CD14-positive monocyte (primary cell): ENCODE data around the gene CTNND2. TPM values are rescaled to one million over a fixed set of nuclear protein-coding genes. Genes with fewer than 3 reads are reported as not detected.

Experiments used
- DNase-seq, 3 donors: peaks; one replicate each; pipeline ENCODE4 v3.0.0-alpha.2; 2011 to 2022
- H2AFZ ChIP-seq: 2 replicates; pipeline ENCODE4 v1.6.0; 2012; ENCODE audit warnings: mild to moderate bottlenecking, low read depth, low read length, inconsistent platforms; ENCODE audit not compliant: insufficient read depth, poor library complexity, severe bottlenecking
- H3K27ac ChIP-seq, 2 donors: 1 replicate in 1 of 2; 2 replicates in 1 of 2; pipeline ENCODE4 v1.5.1; 2012 to 2013; ENCODE audit warnings: low read length in 2 of 2, control low read depth in 1 of 2, inconsistent platforms in 1 of 2, low read depth in 1 of 2, mild to moderate bottlenecking in 1 of 2
- H3K27me3 ChIP-seq, 2 donors: one replicate each; pipeline versions ENCODE4 v1.6.0 to v1.6.1; 2011 to 2013; ENCODE audit warnings: low read length in 2 of 2; ENCODE audit not compliant: control insufficient read depth in 2 of 2, insufficient read depth in 2 of 2
- H3K36me3 ChIP-seq, 2 donors: replicated peaks in 1 of 2; 1 replicate in 1 of 2; 2 replicates in 1 of 2; pipeline versions ENCODE4 v1.5.1 to v1.6.1; 2012 to 2013; ENCODE audit warnings: low read length in 2 of 2, control low read depth in 1 of 2, inconsistent platforms in 1 of 2, mild to moderate bottlenecking in 1 of 2; ENCODE audit not compliant: insufficient read depth in 2 of 2, control insufficient read depth in 1 of 2
- H3K4me1 ChIP-seq, 2 donors: 1 replicate in 1 of 2; 2 replicates in 1 of 2; pipeline versions ENCODE4 v1.5.1 to v1.6.1; 2012 to 2013; ENCODE audit warnings: low read length in 2 of 2, control low read depth in 1 of 2, inconsistent platforms in 1 of 2, mild to moderate bottlenecking in 1 of 2, moderate library complexity in 1 of 2; ENCODE audit not compliant: insufficient read depth in 2 of 2, control insufficient read depth in 1 of 2
- H3K4me2 ChIP-seq: replicated peaks from 2 replicates; pipeline ENCODE3; 2012; ENCODE audit warnings: low read length, moderate library complexity, mild to moderate bottlenecking; ENCODE audit not compliant: poor library complexity, severe bottlenecking; ENCODE audit errors: extremely low read depth
- H3K4me3 ChIP-seq, 3 experiments: fragments of 200-600 bp in 1 of 3; sonication (generic) in 1 of 3; replicated peaks in 1 of 3; 1 replicate in 2 of 3; 2 replicates in 1 of 3; pipeline ENCODE4 v1.5.1; 2011 to 2013; ENCODE audit warnings: low read length in 3 of 3, mild to moderate bottlenecking in 3 of 3, control low read depth in 2 of 3, low read depth in 2 of 3, inconsistent platforms in 1 of 3, moderate library complexity in 1 of 3
- H3K79me2 ChIP-seq: 2 replicates; pipeline ENCODE4 v1.6.0; 2012; ENCODE audit warnings: mild to moderate bottlenecking, control low read depth, inconsistent platforms, low read length, moderate library complexity; ENCODE audit not compliant: insufficient read depth
- H3K9ac ChIP-seq: 2 replicates; pipeline ENCODE4 v1.6.0; 2017; ENCODE audit warnings: low read length, mild to moderate bottlenecking; ENCODE audit not compliant: insufficient read depth, poor library complexity, severe bottlenecking
- H3K9me3 ChIP-seq, 2 donors: replicated peaks in 1 of 2; 1 replicate in 1 of 2; 2 replicates in 1 of 2; pipeline versions ENCODE4 v1.5.1 to v1.6.1; 2012 to 2013; ENCODE audit warnings: low read length in 2 of 2, control low read depth in 1 of 2; ENCODE audit not compliant: control insufficient read depth in 1 of 2, insufficient read depth in 1 of 2
- H4K20me1 ChIP-seq: 2 replicates; pipeline ENCODE4 v1.6.0; 2012; ENCODE audit warnings: mild to moderate bottlenecking, low read length, control low read depth, moderate library complexity; ENCODE audit not compliant: insufficient read depth
- H3K27ac Mint-ChIP-seq, 7 donors: one replicate each; pipeline ENCODE4 v1.8.0; 2020; ENCODE audit warnings: mild to moderate bottlenecking in 7 of 7, mixed read lengths in 7 of 7, moderate library complexity in 6 of 7, inconsistent platforms in 2 of 7
- H3K27me3 Mint-ChIP-seq, 3 donors: one replicate each; pipeline ENCODE4 v1.8.0; 2021 to 2022; ENCODE audit warnings: low read depth in 3 of 3, mild to moderate bottlenecking in 3 of 3, mixed read lengths in 3 of 3, moderate library complexity in 3 of 3, inconsistent platforms in 1 of 3
- H3K36me3 Mint-ChIP-seq, 2 donors: one replicate each; pipeline ENCODE4 v1.8.0; 2020; ENCODE audit warnings: mixed read lengths in 2 of 2, inconsistent platforms in 1 of 2, mild to moderate bottlenecking in 1 of 2
- H3K4me1 Mint-ChIP-seq: one replicate; pipeline ENCODE4 v1.8.0; 2020; ENCODE audit warnings: mild to moderate bottlenecking, mixed read lengths
- H3K4me3 Mint-ChIP-seq, 2 donors: one replicate each; pipeline ENCODE4 v1.8.0; 2020; ENCODE audit warnings: mild to moderate bottlenecking in 2 of 2, mixed read lengths in 2 of 2, moderate library complexity in 1 of 2
- H3K9me3 Mint-ChIP-seq, 7 donors: one replicate each; pipeline ENCODE4 v1.8.0; 2020 to 2022; ENCODE audit warnings: mixed read lengths in 7 of 7, mild to moderate bottlenecking in 6 of 7, moderate library complexity in 6 of 7, inconsistent platforms in 2 of 7
- WGBS: methylation state at CpG from one replicate; pipeline ENCODE4 v1.1.5; 2013; ENCODE audit warnings: missing lambda C conversion rate; ENCODE audit not compliant: insufficient coverage; 5-methylcytosine and 5-hydroxymethylcytosine counted together
- intact Hi-C, 2 donors: fragments of 100-400 bp; cut with micrococcal nuclease; formaldehyde crosslinking; loops; one replicate each; pipeline versions ENCODE4 v1.15.0 to v1.15.1; 2023
- polyA plus RNA-seq, 3 donors: library from polyadenylated mRNA; depleted of rRNA in 1 of 3; unstranded in 2 of 3; stranded (reverse) in 1 of 3; fragments of 300-500 nt in 2 of 3; fragments of >200 nt in 1 of 3; fragmentation: Illumina TruSeq in 2 of 3; gene quantifications; 1 replicate in 2 of 3; 2 replicates in 1 of 3; pipeline ENCODE4 v1.2.3, GENCODE V29; 2012 to 2021
- TF ChIP-seq, protein P1 (sequence below): fragments of 200-600 bp; IDR thresholded peaks from one replicate; pipeline ENCODE4 v1.8.0; 2022; ENCODE audit warnings: antibody characterized with exemption, mild to moderate bottlenecking

The CTNND2 gene
- polyA plus RNA-seq, 3 donors = not detected

DNA sequence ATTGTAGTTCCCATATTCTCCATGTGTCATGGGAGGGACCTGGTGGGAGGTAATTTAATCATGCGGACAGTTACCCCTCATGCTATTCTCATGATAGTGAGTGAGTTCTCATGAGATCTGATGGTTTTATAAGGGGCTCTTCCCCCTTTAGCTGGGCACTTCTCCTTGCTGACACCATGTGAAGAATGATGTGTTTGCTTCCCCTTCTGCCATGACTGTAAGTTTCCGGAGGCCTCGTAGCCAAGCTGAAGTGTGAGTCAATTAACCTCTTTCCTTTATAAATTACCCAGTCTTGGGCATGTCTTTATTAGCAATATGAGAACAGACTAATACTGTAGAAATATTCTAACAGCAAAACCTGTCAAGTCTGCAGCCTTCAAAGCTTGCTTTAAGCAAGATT, 293.2 kb downstream of the CTNND2 start:
- no peak overlapping the region for H2AFZ ChIP-seq
- peaks cover 0 to 3% of the 10 kb centered on the region in 2 donors for H3K9me3 ChIP-seq
- no peaks in the 10 kb centered on the region for H3K79me2 ChIP-seq
- H3K9ac ChIP-seq = no peak overlapping the region
- no CpG with 5 or more reads among the region's 3 CpGs for WGBS
- no peaks in the 10 kb centered on the region for H3K36me3 ChIP-seq
- Mint-ChIP-seq H3K27ac (no peak overlapping the region), H3K4me1 (no peaks in the 10 kb centered on the region), H3K27me3 (no peaks in the 10 kb centered on the region), H3K4me3 (no peak overlapping the region), H3K36me3 (no peaks in the 10 kb centered on the region), H3K9me3 (peaks cover 0 to 7% (median 5%) of the 10 kb centered on the region in 7 donors)
- TF ChIP-seq, protein P1, sequence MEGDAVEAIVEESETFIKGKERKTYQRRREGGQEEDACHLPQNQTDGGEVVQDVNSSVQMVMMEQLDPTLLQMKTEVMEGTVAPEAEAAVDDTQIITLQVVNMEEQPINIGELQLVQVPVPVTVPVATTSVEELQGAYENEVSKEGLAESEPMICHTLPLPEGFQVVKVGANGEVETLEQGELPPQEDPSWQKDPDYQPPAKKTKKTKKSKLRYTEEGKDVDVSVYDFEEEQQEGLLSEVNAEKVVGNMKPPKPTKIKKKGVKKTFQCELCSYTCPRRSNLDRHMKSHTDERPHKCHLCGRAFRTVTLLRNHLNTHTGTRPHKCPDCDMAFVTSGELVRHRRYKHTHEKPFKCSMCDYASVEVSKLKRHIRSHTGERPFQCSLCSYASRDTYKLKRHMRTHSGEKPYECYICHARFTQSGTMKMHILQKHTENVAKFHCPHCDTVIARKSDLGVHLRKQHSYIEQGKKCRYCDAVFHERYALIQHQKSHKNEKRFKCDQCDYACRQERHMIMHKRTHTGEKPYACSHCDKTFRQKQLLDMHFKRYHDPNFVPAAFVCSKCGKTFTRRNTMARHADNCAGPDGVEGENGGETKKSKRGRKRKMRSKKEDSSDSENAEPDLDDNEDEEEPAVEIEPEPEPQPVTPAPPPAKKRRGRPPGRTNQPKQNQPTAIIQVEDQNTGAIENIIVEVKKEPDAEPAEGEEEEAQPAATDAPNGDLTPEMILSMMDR = no peak
- H3K4me1 ChIP-seq = no peaks in the 10 kb centered on the region
- H4K20me1 ChIP-seq = no peaks in the 10 kb centered on the region
- no peak overlapping the region for H3K4me3 ChIP-seq
- no peaks in the 10 kb centered on the region for H3K27me3 ChIP-seq
- no peak overlapping the region for H3K27ac ChIP-seq
- intact Hi-C loops = no loop called here
- DNase-seq = peak in 2 of 3 donors; percentile 1 to 21
- H3K4me2 ChIP-seq = no peak overlapping the region

DNA sequence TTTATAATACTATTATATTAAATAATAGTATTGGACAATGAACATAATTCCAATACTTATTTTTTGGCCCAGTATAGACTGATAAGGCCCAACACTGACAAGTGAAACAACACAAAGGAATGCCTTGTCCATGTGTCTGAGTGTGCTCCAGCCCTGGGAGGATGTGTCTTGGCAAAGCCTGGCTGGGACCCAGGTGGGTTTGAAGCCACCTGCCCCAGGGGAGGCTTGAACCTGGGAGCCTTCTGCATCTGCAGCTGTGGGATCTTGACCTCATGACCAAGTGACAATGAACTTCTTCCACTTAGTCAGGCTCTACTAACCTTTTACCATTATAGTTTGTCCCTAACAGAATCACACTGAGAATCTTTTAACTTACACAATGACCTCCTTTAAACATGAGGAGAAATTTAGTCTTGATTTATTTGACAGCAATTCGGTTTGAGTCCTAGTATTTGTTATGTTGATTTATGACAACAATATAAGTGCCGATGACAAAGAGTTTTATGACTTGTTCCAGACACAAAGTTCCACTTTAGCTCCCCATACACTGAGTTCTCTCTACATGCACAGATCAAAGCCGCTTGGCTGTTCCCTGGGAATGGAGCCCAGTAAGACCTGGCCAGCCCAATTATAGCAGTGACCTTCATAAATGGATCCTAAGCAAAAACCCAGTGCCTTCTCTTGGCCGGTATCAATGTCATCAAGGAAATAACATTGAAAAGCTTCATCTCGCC, 294.5 kb downstream of the CTNND2 start:
- H3K4me2 ChIP-seq = no peak overlapping the region
- H3K36me3 ChIP-seq = no peaks in the 10 kb centered on the region
- H3K4me3 ChIP-seq = no peak overlapping the region
- H3K4me1 ChIP-seq = no peaks in the 10 kb centered on the region
- H3K9ac ChIP-seq = no peak overlapping the region
- H3K79me2 ChIP-seq = no peaks in the 10 kb centered on the region
- no peak overlapping the region for H3K27ac ChIP-seq
- H4K20me1 ChIP-seq = no peaks in the 10 kb centered on the region
- Mint-ChIP-seq H3K36me3 (no peaks in the 10 kb centered on the region), H3K4me3 (no peak overlapping the region), H3K9me3 (peaks cover 0 to 7% (median 5%) of the 10 kb centered on the region in 7 donors), H3K4me1 (no peaks in the 10 kb centered on the region), H3K27ac (no peak overlapping the region), H3K27me3 (no peaks in the 10 kb centered on the region)
- TF ChIP-seq, protein P1 = no peak
- intact Hi-C loops = no loop called here
- H3K27me3 ChIP-seq = no peaks in the 10 kb centered on the region
- H3K9me3 ChIP-seq = peaks cover 0 to 3% of the 10 kb centered on the region in 2 donors
- no peak overlapping the region for H2AFZ ChIP-seq
- no peak for DNase-seq
- 100% methylated on average over 2 of the region's 5 CpGs for WGBS
